Fibroblast of mammary gland (primary cell): ENCODE data around the gene TBXA2R.

Experiments used
- DNase-seq: peaks from one replicate; pipeline ENCODE4 v3.0.0-alpha.2; 2010; ENCODE audit warnings: low read depth
- H3K4me3 ChIP-seq: 2 replicates; pipeline ENCODE4 v1.5.1; 2011; ENCODE audit warnings: low read depth, mild to moderate bottlenecking, low read length, moderate library complexity; ENCODE audit not compliant: control insufficient read depth
- CTCF ChIP-seq: conservative IDR thresholded peaks from 2 replicates; pipeline ENCODE4 v1.5.1; 2011; ENCODE audit warnings: low read depth, low read length, inconsistent platforms; ENCODE audit not compliant: control insufficient read depth, insufficient read depth

TBXA2R gene

DNA sequence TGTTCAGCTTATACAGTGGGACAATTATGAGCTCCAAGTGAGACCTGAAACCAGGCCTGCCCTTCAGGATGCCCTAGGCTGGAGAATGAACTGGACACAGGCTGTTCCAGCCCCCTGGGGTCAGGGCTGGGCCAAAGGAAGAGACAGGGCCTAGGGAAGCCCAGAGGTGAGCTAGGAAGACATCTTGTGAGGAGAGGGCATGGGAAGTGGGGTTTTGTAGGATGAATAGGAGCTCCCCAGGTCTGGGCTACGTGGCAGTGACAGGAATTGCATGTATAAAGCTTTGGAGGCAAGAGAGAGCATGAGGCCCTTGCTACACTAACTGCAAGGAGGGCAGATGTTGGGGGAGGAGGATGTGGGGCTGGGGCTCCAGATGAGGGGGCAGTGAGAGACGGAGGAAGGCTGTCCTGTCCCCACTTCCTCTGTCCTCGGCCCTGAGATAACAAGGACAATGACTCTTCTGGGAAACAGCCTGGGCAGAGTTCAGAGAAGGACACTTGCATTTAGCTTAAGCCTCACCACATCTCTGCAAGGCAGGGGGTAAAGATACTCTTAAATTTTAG is 1.5 kb upstream of the TBXA2R start:
- DNase-seq, result no peak
- no peak for TF ChIP-seq CTCF
- H3K4me3 ChIP-seq, result no peak overlapping the region

DNA sequence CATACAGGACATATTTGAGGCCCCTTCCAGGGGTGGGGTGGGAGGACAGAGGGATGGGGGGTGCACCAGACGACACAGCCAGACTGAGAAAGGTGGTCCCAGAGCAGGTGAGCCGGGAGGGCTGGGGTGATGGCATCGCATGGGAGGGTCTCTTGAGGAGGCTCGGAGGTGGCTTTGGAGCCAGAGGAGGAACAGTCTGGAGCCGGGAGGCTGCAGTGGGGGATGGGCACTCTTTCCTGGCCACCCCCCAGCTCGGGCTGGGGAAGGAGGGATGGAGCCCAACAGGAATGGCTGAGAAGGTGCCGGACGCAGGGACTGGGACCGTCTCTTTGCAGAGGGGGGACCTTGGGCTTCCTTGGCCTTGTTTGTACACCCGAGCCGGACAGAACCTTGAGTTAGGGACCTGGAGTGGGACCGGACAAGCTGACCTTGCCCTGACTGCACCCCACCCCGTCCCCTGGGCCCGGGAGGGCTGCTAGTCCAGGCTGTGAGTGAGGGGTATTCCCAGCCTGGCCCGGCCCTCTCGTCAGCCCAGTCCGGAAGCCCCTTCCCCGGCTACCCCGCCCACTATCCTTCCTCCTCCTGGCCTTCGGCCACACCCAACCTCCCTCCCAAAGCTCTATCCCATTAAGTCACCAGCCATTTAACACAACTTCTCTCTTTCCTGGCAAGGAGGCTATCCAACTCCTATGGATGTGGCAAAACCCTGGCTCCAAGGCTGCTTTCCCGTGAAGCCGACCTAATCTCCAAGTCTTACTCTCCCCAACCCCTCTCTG is 816 bp upstream of the TBXA2R start:
- TF ChIP-seq CTCF, result no peak
- H3K4me3 ChIP-seq, result peak overlapping the region; percentile 47
- DNase-seq, result peak; percentile 40

GRCh38 chr19:3606174-3606689 is 443 bp downstream of the TBXA2R start:
- TF ChIP-seq CTCF, result no peak
- DNase-seq, result no peak
- peak overlapping the region; percentile 47 for H3K4me3 ChIP-seq

GRCh38 chr19:3605770-3606169 is 905 bp downstream of the TBXA2R start:
- peak overlapping the region; percentile 47 for H3K4me3 ChIP-seq
- no peak for TF ChIP-seq CTCF
- DNase-seq, result no peak

DNA sequence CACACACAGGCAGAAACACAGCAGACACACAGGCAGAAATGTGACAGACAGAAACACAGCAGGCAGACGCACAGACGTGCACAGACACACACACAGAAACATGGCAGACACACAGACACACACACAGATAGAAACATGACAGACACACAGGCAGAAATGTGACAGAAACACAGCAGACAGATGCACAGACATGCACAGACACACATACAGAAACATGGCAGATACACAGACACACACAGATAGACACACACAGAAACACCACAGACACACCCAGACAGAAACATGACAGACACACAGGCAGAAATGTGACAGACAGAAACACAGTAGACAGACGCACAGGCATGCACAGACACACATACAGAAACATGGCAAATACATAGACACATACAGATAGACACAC is 1.3 kb downstream of the TBXA2R start:
- no peak for DNase-seq
- no peak overlapping the region for H3K4me3 ChIP-seq
- TF ChIP-seq CTCF, result no peak

GRCh38 chr19:3604987-3605343 is 1.7 kb downstream of the TBXA2R start:
- TF ChIP-seq CTCF, result no peak
- DNase-seq, result no peak
- H3K4me3 ChIP-seq, result no peak overlapping the region
